B cell (primary cell): ENCODE data around the gene SLC2A14. TPM values are rescaled to one million over a fixed set of nuclear protein-coding genes. Genes with fewer than 3 reads are reported as not detected.
"Not testable (repeated sequence)": the region's sequence is repeated elsewhere in the genome, so short reads cannot be mapped to it uniquely, and the experiment has no call there.

Experiments used
- ATAC-seq: fragments of 200-7000 bp; cut with Tn5 transposase; one replicate; pipeline ENCODE4 v1.10.0; 2021; ENCODE audit warnings: low read depth, mild to moderate bottlenecking, moderate number of reproducible peaks, moderate library complexity
- CTCF ChIA-PET: fragments of 350-600 bp; sonication (Branson Sonifier 250); formaldehyde crosslinking; loops from one replicate; lab custom pipeline; 2021; ENCODE audit warnings: antibody characterized with exemption, inconsistent platforms; lab: Charles Lee
- POLR2A ChIA-PET: fragments of 350-600 bp; sonication (Branson Sonifier 250); formaldehyde crosslinking; loops from one replicate; lab custom pipeline; 2021; ENCODE audit warnings: antibody characterized with exemption; lab: Charles Lee
- DNase-seq: peaks from one replicate; pipeline ENCODE4 v3.0.0; 2013
- H2AFZ ChIP-seq: 2 replicates; pipeline ENCODE4 v1.6.1; 2012; ENCODE audit warnings: mild to moderate bottlenecking, low read depth, low read length; ENCODE audit not compliant: insufficient read depth, poor library complexity, severe bottlenecking
- H3K27ac ChIP-seq, 2 donors: 1 replicate in 1 of 2; 2 replicates in 1 of 2; pipeline ENCODE4 v1.5.1; 2012 to 2013; ENCODE audit warnings: low read length in 2 of 2, mild to moderate bottlenecking in 2 of 2, moderate library complexity in 1 of 2
- H3K27me3 ChIP-seq, 4 experiments: fragments of 200-600 bp in 1 of 4; sonication (generic) in 1 of 4; replicated peaks in 1 of 4; 1 replicate in 2 of 4; 2 replicates in 2 of 4; pipeline versions ENCODE4 v1.6.1 to v1.7.0; 2013 to 2016; ENCODE audit warnings: low read length in 3 of 4, mild to moderate bottlenecking in 2 of 4, mixed read lengths in 1 of 4, moderate library complexity in 1 of 4; ENCODE audit not compliant: insufficient read depth in 4 of 4, control insufficient read depth in 3 of 4; ENCODE audit errors: control extremely low read depth in 1 of 4
- H3K36me3 ChIP-seq, 2 experiments: replicated peaks in 1 of 2; 1 replicate in 1 of 2; 2 replicates in 1 of 2; pipeline versions ENCODE4 v1.6.1 to v1.7.1; 2013; ENCODE audit warnings: low read length in 1 of 2; ENCODE audit not compliant: insufficient read depth in 2 of 2, control insufficient read depth in 1 of 2; ENCODE audit errors: control extremely low read depth in 1 of 2, extremely low read depth in 1 of 2
- H3K4me1 ChIP-seq, 2 donors: fragments of 200-600 bp in 1 of 2; sonication (generic) in 1 of 2; 1 replicate in 1 of 2; 2 replicates in 1 of 2; pipeline versions ENCODE4 v1.5.1 to v1.6.1; 2013 to 2017; ENCODE audit warnings: low read length in 2 of 2; ENCODE audit not compliant: control insufficient read depth in 2 of 2, insufficient read depth in 2 of 2
- H3K4me2 ChIP-seq: replicated peaks from 2 replicates; pipeline ENCODE3; 2012; ENCODE audit warnings: mild to moderate bottlenecking, low read depth, low read length; ENCODE audit not compliant: poor library complexity, severe bottlenecking
- H3K4me3 ChIP-seq, 5 experiments: fragments of 200-600 bp in 1 of 5; sonication (generic) in 1 of 5; 1 replicate in 3 of 5; 2 replicates in 2 of 5; pipeline versions ENCODE4 v1.5.1 to v1.7.0; 2011 to 2016; ENCODE audit warnings: low read length in 4 of 5, mild to moderate bottlenecking in 4 of 5, low read depth in 2 of 5, control low read depth in 1 of 5, moderate library complexity in 1 of 5; ENCODE audit not compliant: insufficient read depth in 1 of 5; ENCODE audit errors: control extremely low read depth in 1 of 5, extremely low read depth in 1 of 5
- H3K79me2 ChIP-seq: fragments of 200-600 bp; sonication (generic); one replicate; pipeline ENCODE4 v1.6.0; 2016; ENCODE audit warnings: low read length; ENCODE audit not compliant: control insufficient read depth, insufficient read depth
- H3K9ac ChIP-seq: fragments of 200-600 bp; sonication (generic); 2 replicates; pipeline ENCODE4 v1.6.1; 2017; ENCODE audit warnings: mild to moderate bottlenecking, low read length, moderate library complexity
- H3K9me3 ChIP-seq, 3 donors: one replicate each; pipeline versions ENCODE4 v1.6.1 to v1.7.1; 2013; ENCODE audit warnings: low read length in 2 of 3; ENCODE audit not compliant: control insufficient read depth in 2 of 3, insufficient read depth in 1 of 3; ENCODE audit errors: control extremely low read depth in 1 of 3
- H4K20me1 ChIP-seq: 2 replicates; pipeline ENCODE4 v1.6.0; 2012; ENCODE audit warnings: mild to moderate bottlenecking, low read length; ENCODE audit not compliant: insufficient read depth, control insufficient read depth, poor library complexity, severe bottlenecking
- H3K27ac Mint-ChIP-seq: one replicate; pipeline ENCODE4 v1.8.0; 2021; ENCODE audit warnings: mixed read lengths
- H3K27me3 Mint-ChIP-seq: one replicate; pipeline ENCODE4 v1.8.0; 2021; ENCODE audit warnings: mixed read lengths
- H3K4me1 Mint-ChIP-seq: one replicate; pipeline ENCODE4 v1.8.0; 2021; ENCODE audit warnings: mixed read lengths
- H3K4me3 Mint-ChIP-seq: one replicate; pipeline ENCODE4 v1.8.0; 2021; ENCODE audit warnings: mixed read lengths
- H3K9me3 Mint-ChIP-seq: one replicate; pipeline ENCODE4 v1.8.0; 2022; ENCODE audit warnings: mixed read lengths; ENCODE audit not compliant: insufficient read depth
- CTCF ChIP-seq: fragments of 200-600 bp; IDR thresholded peaks from one replicate; pipeline ENCODE4 v1.8.0; 2022; ENCODE audit warnings: antibody characterized with exemption, mild to moderate bottlenecking
- EZH2 ChIP-seq: IDR thresholded peaks from 2 replicates; pipeline ENCODE4 v1.6.1; 2012; ENCODE audit warnings: borderline replicate concordance, low read depth, mild to moderate bottlenecking, moderate library complexity, low read length; ENCODE audit not compliant: insufficient read depth, poor library complexity, severe bottlenecking
- WGBS: methylation state at CpG from one replicate; pipeline ENCODE4 v1.1.5; 2013; ENCODE audit warnings: missing lambda C conversion rate; ENCODE audit not compliant: insufficient coverage; 5-methylcytosine and 5-hydroxymethylcytosine counted together
- intact Hi-C: fragments of 100-400 bp; cut with micrococcal nuclease; formaldehyde crosslinking; loops from one replicate; pipeline ENCODE4 v1.10.0; 2022
- polyA plus RNA-seq: library from polyadenylated mRNA; depleted of rRNA; stranded (reverse); fragments of >200 nt; gene quantifications from 2 replicates; pipeline ENCODE4 v1.2.3, GENCODE V29; 2012
- total RNA-seq, 2 donors: library from RNA; stranded (reverse); fragments of 120-200 nt in 1 of 2; gene quantifications; 1 replicate in 1 of 2; 2 replicates in 1 of 2; pipeline versions ENCODE4 v1.2.3 to v1.2.4, GENCODE V29; 2013 to 2022

The SLC2A14 gene
- total and polyA plus RNA-seq, 2 donors (not counting 1 experiment from before 2014, with no cell fraction given) = 2.5 to 4.7 TPM

- Mint-ChIP-seq H3K27me3 (peaks cover 10% of the 10 kb centered on the region), H3K9me3 (no peaks in the 10 kb centered on the region), H3K4me3 (no peak overlapping the region), H3K27ac (no peak overlapping the region), H3K4me1 (no peaks in the 10 kb centered on the region)
- Histone ChIP-seq H4K20me1 (no peaks in the 10 kb centered on the region), H3K79me2 (no peaks in the 10 kb centered on the region), H3K9me3 (no peaks in the 10 kb centered on the region), H2AFZ (no peak overlapping the region), H3K4me2 (no peak overlapping the region), H3K27ac (no peak overlapping the region), H3K36me3 (no peaks in the 10 kb centered on the region), H3K9ac (no peak overlapping the region), H3K4me1 (no peaks in the 10 kb centered on the region), H3K27me3 (peaks cover 0 to 5% (median 0%) of the 10 kb centered on the region in 4 experiments), H3K4me3 (no peak overlapping the region)
- WGBS = 88% methylated on average over 1 of the region's 4 CpGs
- intact Hi-C loops = no loop called here
- ATAC-seq = no peak
- ChIA-PET CTCF (interaction anchor here (0.6 kb wide), 1 partner anchor 1152 kb away, joined by 3 read pairs; no protein-coding TSS in a partner anchor), POLR2A (no interaction called here)
- DNase-seq = no peak
- TF ChIP-seq EZH2 (no peak), CTCF (no peak)
Observed at GRCh38 chr12:7892186-7892980, 19.7 kb upstream of the SLC2A14 start.

GRCh38 chr12:7884689-7885088 lies 12.0 kb upstream of the SLC2A14 start:
- no peaks in the 10 kb centered on the region for H3K36me3 ChIP-seq
- H3K79me2 ChIP-seq = no peaks in the 10 kb centered on the region
- no CpG with 5 or more reads among the region's 3 CpGs for WGBS
- CTCF ChIA-PET = no interaction called here
- peaks cover 0 to 5% of the 10 kb centered on the region in 2 donors for H3K4me1 ChIP-seq
- DNase-seq (no peak), ATAC-seq (no peak)
- intact Hi-C loops = no loop called here
- POLR2A ChIA-PET = no interaction called here
- Mint-ChIP-seq H3K4me3 (no peak overlapping the region), H3K27ac (no peak overlapping the region), H3K9me3 (no peaks in the 10 kb centered on the region), H3K4me1 (peaks cover 1% of the 10 kb centered on the region), H3K27me3 (peaks cover 7% of the 10 kb centered on the region)
- no peak overlapping the region for H3K9ac ChIP-seq
- H4K20me1 ChIP-seq = no peaks in the 10 kb centered on the region
- H3K27me3 ChIP-seq = no peaks in the 10 kb centered on the region
- TF ChIP-seq CTCF = no peak
- TF ChIP-seq EZH2 = no peak
- H3K9me3 ChIP-seq = no peaks in the 10 kb centered on the region
- H3K4me3 ChIP-seq = no peak overlapping the region
- no peak overlapping the region for H3K27ac ChIP-seq
- H3K4me2 ChIP-seq = no peak overlapping the region
- H2AFZ ChIP-seq = no peak overlapping the region

GRCh38 chr12:7881736-7882120 lies 9.0 kb upstream of the SLC2A14 start:
- H4K20me1 ChIP-seq, H3K4me3 ChIP-seq, H3K27me3 Mint-ChIP-seq, H3K4me3 Mint-ChIP-seq, H3K9ac ChIP-seq, DNase-seq, H3K79me2 ChIP-seq, H3K9me3 ChIP-seq, H3K4me1 Mint-ChIP-seq, H2AFZ ChIP-seq, intact Hi-C loops, H3K27ac Mint-ChIP-seq, H3K27me3 ChIP-seq, CTCF ChIA-PET, ATAC-seq, H3K4me2 ChIP-seq, H3K9me3 Mint-ChIP-seq, H3K4me1 ChIP-seq, H3K36me3 ChIP-seq, POLR2A ChIA-PET, H3K27ac ChIP-seq: not testable (repeated sequence)
- WGBS = 100% methylated on average over 1 of the region's 4 CpGs
